ENCODE measurements around the gene PCSK1N. TPM values are rescaled to one million over a fixed set of nuclear protein-coding genes. Genes with fewer than 3 reads are reported as not detected.

The PCSK1N gene
- total RNA-seq, 2 donors from 2014 or later = 2.9 to 4.0 TPM

DNA sequence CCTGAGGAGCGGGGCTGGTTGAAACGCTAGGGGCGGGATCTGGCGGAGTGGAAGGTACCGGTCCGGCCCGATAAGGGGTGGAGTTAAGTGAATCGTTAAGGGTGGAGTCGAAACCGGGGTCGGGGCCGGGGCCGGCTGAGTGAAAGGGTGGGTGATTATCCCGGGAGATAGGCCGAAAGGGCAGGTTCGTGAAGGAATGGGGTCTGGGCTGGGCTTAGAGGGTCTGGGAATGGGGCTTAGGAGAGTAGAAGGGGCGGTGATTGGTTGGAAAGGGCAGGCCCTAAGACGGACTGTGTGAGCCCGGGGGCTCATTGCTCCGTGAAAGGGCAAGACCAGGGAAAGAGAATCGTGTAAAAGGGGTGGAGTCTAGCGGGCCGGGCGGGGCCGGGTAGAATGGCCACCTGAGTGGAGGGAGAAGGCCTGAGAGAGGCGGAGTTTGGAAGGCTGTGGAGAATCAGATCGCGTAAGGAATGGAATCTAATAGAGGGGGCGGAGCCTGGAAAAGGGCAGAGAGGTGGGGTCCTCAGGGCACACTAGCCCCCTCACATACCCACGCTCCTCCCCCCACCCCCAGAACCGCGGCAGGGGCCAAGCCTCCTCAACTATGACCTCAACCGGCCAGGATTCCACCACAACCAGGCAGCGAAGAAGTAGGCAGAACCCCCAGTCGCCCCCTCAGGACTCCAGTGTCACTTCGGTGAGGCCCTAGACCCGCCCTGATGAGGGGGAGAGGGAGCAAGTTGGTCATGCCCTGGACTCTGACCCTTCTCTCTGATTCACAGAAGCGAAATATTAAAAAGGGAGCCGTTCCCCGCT lies 33.1 kb downstream of the PCSK1N start:
- Mint-ChIP-seq H3K27ac (peak overlapping the region; percentile 99), H3K4me1 (peaks cover 8% of the 10 kb centered on the region), H3K9me3 (peaks cover 71% of the 10 kb centered on the region), H3K36me3 (ENCODE audit: low read depth) (peaks cover 18% of the 10 kb centered on the region), H3K4me3 (peak overlapping the region; percentile 94), H3K27me3 (ENCODE audit: insufficient read depth) (no peaks in the 10 kb centered on the region)
- Histone ChIP-seq H3K4me1 (ENCODE audit: control insufficient read depth, insufficient read depth, low read length) (no peaks in the 10 kb centered on the region), H3K4me3 (ENCODE audit: low read length) (peak overlapping the region; percentile 82), H3K36me3 (ENCODE audit: control insufficient read depth, insufficient read depth, low read length) (peaks cover 16% of the 10 kb centered on the region), H3K9ac (ENCODE audit: extremely low read depth, low read length, poor library complexity, severe bottlenecking) (peak overlapping the region; percentile 91), H3K9me3 (ENCODE audit: control insufficient read depth, low read length) (no peaks in the 10 kb centered on the region), H3K27ac (ENCODE audit: low read depth, low read length) (peak overlapping the region; percentile 95), H3K27me3 (ENCODE audit: control insufficient read depth, insufficient read depth, low read length, poor library complexity, severe bottlenecking) (no peaks in the 10 kb centered on the region)
- WGBS, 2 experiments (ENCODE audit: insufficient coverage in 1 of 2, insufficient read length in 1 of 2) = 0 to 5% methylated on average over 5 to 30 of the region's 40 CpGs
- peak; percentile 92 for DNase-seq
- TF ChIP-seq, protein P1, sequence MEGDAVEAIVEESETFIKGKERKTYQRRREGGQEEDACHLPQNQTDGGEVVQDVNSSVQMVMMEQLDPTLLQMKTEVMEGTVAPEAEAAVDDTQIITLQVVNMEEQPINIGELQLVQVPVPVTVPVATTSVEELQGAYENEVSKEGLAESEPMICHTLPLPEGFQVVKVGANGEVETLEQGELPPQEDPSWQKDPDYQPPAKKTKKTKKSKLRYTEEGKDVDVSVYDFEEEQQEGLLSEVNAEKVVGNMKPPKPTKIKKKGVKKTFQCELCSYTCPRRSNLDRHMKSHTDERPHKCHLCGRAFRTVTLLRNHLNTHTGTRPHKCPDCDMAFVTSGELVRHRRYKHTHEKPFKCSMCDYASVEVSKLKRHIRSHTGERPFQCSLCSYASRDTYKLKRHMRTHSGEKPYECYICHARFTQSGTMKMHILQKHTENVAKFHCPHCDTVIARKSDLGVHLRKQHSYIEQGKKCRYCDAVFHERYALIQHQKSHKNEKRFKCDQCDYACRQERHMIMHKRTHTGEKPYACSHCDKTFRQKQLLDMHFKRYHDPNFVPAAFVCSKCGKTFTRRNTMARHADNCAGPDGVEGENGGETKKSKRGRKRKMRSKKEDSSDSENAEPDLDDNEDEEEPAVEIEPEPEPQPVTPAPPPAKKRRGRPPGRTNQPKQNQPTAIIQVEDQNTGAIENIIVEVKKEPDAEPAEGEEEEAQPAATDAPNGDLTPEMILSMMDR (conservative IDR thresholded peaks at IDR 0.05) = no peak

DNA sequence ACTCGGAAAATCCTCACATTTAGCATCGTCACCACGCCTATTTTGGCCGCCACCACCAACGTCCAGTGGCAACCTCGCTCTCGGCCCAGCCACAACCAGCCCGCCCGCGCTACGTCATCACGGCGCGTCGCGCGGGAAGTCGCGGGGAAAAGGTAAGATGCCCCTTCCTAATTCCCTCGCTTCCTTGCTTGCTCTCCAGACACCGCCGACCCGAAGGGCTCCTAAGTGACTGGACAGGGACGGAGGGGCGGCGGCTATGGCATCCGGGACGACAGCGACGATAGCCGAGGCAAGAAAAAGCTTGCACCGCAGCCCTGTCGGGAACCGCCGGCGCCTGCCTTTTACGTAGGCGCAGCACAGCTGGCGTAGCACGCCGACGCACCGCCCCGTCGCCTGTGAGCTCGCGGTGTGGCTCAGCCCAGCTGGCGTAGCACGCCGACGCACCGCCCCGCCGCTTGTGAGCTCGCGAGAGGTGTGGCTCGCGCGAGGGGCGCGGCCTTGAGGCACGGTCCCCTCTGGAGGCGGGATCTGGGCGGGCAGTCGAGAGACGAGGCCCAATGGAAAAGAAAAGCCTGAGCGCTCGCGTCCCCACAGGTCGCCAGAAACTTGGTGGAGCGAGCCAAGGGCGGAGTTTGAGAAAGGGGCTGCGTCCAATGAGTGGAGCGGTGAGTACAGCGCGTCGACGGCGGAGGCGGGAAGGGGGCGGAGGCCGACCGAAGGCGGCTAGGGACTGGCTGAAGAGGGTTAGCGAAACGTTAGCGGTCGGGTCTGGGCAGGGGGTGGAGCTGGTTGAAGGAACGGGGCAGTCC lies 33.9 kb downstream of the PCSK1N start, which contains the start of gene HDAC6:
Gene HDAC6 (plus strand): TSS at position 788 of the 809 bp plus-strand sequence. CDS start 626 bp downstream, outside the sequence.
- no peaks in the 10 kb centered on the region for H3K4me1 ChIP-seq (ENCODE audit: control insufficient read depth, insufficient read depth, low read length)
- Mint-ChIP-seq H3K27ac (peak within 1 kb of the TSS; percentile 99), H3K27me3 (ENCODE audit: insufficient read depth) (no peaks in the 10 kb centered on the region), H3K9me3 (peaks cover 72% of the 10 kb centered on the region), H3K4me3 (peak within 1 kb of the TSS; percentile 94), H3K4me1 (peaks cover 8% of the 10 kb centered on the region), H3K36me3 (ENCODE audit: low read depth) (peaks cover 18% of the 10 kb centered on the region)
- TF ChIP-seq, protein P1 (conservative IDR thresholded peaks at IDR 0.05) = no peak
- DNase-seq = peak; percentile 97
- H3K9me3 ChIP-seq (ENCODE audit: control insufficient read depth, low read length) = no peaks in the 10 kb centered on the region
- WGBS, 2 experiments (ENCODE audit: insufficient coverage in 1 of 2, insufficient read length in 1 of 2) = 0% methylated on average over 12 to 89 of the region's 89 CpGs
- H3K27me3 ChIP-seq (ENCODE audit: control insufficient read depth, insufficient read depth, low read length, poor library complexity, severe bottlenecking) = no peaks in the 10 kb centered on the region
- peaks cover 15% of the 10 kb centered on the region for H3K36me3 ChIP-seq (ENCODE audit: control insufficient read depth, insufficient read depth, low read length)
- H3K4me3 ChIP-seq (ENCODE audit: low read length) = peak within 1 kb of the TSS; percentile 86
- H3K27ac ChIP-seq (ENCODE audit: low read depth, low read length) = peak within 1 kb of the TSS; percentile 95
- H3K9ac ChIP-seq (ENCODE audit: extremely low read depth, low read length, poor library complexity, severe bottlenecking) = peak within 1 kb of the TSS; percentile 91

DNA sequence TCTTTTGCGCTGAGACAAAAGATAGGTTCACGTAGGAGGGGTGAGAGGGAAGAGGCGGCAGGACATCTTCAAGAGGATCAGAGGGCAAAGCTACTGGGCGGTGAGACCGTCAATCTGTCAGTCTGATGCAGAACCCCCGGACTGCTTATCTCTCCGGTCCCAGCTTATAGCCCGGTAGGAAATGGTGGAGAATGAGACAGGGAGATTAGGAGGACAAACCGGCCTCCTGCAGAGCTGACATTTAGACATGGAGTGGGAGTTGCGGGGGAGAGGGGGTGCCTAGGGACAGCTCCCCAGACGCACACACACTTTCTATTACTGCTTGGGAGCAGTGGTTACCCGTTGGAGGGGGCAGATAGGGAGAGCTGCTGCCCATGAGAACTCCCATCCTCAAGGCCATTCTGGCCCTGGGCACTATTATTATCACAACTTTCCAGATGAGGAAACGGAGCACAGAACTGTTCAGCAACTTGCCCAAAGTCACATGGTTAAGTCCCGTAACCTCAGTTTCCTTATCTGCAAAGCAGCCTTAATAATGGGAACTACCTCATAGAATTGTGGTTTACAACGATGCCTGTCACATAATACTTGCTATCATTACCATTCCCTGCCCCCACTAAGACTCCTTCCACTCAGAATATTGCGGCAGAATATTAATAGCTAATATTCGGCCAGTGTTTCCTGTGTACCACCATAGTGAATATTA lies 34.7 kb downstream of the PCSK1N start:
- H3K36me3 ChIP-seq (ENCODE audit: control insufficient read depth, insufficient read depth, low read length) = peaks cover 11% of the 10 kb centered on the region
- H3K4me3 ChIP-seq (ENCODE audit: low read length) = peak overlapping the region; percentile 86
- peak overlapping the region; percentile 79 for H3K27ac ChIP-seq (ENCODE audit: low read depth, low read length)
- Mint-ChIP-seq H3K4me1 (peaks cover 8% of the 10 kb centered on the region), H3K27ac (peak overlapping the region; percentile 98), H3K4me3 (peak overlapping the region; percentile 94), H3K27me3 (ENCODE audit: insufficient read depth) (no peaks in the 10 kb centered on the region), H3K9me3 (peaks cover 73% of the 10 kb centered on the region), H3K36me3 (ENCODE audit: low read depth) (peaks cover 18% of the 10 kb centered on the region)
- WGBS, 2 experiments (ENCODE audit: insufficient coverage in 1 of 2, insufficient read length in 1 of 2) = 23 to 31% methylated on average over 5 to 16 of the region's 17 CpGs
- DNase-seq = no peak
- H3K9me3 ChIP-seq (ENCODE audit: control insufficient read depth, low read length) = no peaks in the 10 kb centered on the region
- no peaks in the 10 kb centered on the region for H3K27me3 ChIP-seq (ENCODE audit: control insufficient read depth, insufficient read depth, low read length, poor library complexity, severe bottlenecking)
- peak overlapping the region; percentile 71 for H3K9ac ChIP-seq (ENCODE audit: extremely low read depth, low read length, poor library complexity, severe bottlenecking)
- TF ChIP-seq, protein P1 (conservative IDR thresholded peaks at IDR 0.05) = no peak
- H3K4me1 ChIP-seq (ENCODE audit: control insufficient read depth, insufficient read depth, low read length) = no peaks in the 10 kb centered on the region
